ENCODE measurements around the gene DMPK.

The DMPK gene

GRCh38 chr19:45817010-45817724 is 34.9 kb upstream of the DMPK start:
- H3K18ac ChIP-seq (ENCODE audit: low read length) = peak overlapping the region; percentile 4
- H3K4me3 ChIP-seq (ENCODE audit: low read depth, low read length) = no peak overlapping the region
- H3K27ac ChIP-seq (ENCODE audit: low read depth, low read length) = peak overlapping the region; percentile 18
- H2BK120ac ChIP-seq (ENCODE audit: insufficient read depth, low read length, poor library complexity) = peak overlapping the region; percentile 1
- no CpG with 5 or more reads among the region's 24 CpGs for WGBS (ENCODE audit: extremely low coverage, insufficient coverage, insufficient read length)
- no peak overlapping the region for H3K23ac ChIP-seq (ENCODE audit: low read length)
- H3K9ac ChIP-seq (ENCODE audit: low read length) = peak overlapping the region; percentile 20
- H3K14ac ChIP-seq (ENCODE audit: low read length) = peak overlapping the region; percentile 28
- H4K8ac ChIP-seq (ENCODE audit: low read depth, low read length) = peak overlapping the region; percentile 45
- H2BK5ac ChIP-seq (ENCODE audit: low read depth, low read length, poor library complexity) = no peak overlapping the region
- H2AFZ ChIP-seq (ENCODE audit: insufficient read depth, low read length, poor library complexity) = no peak overlapping the region
- no peaks in the 10 kb centered on the region for H3K27me3 ChIP-seq (ENCODE audit: insufficient read depth, low read length)
- peaks cover 11 to 25% of the 10 kb centered on the region in 2 experiments for H3K4me1 ChIP-seq (ENCODE audit: control insufficient read depth in 1 of 2, insufficient read depth in 2 of 2, low read length in 2 of 2)
- peaks cover 25 to 26% of the 10 kb centered on the region in 2 experiments for H3K36me3 ChIP-seq (ENCODE audit: control insufficient read depth in 1 of 2, insufficient read depth in 2 of 2, low read length in 2 of 2)
- peak overlapping the region; percentile 17 for H4K12ac ChIP-seq (ENCODE audit: low read depth, low read length)
- H3K9me3 ChIP-seq (ENCODE audit: insufficient read depth, low read depth, low read length) = no peaks in the 10 kb centered on the region
- no peak overlapping the region for H2BK12ac ChIP-seq (ENCODE audit: low read length)
- peak overlapping the region; percentile 84 for H3K4me2 ChIP-seq (ENCODE audit: low read length)
- no peak overlapping the region for H3K4ac ChIP-seq (ENCODE audit: low read depth, low read length)
- H3K79me1 ChIP-seq (ENCODE audit: low read length) = peaks cover 12% of the 10 kb centered on the region
- peak overlapping the region; percentile 87 for H4K91ac ChIP-seq (ENCODE audit: low read depth, low read length)
- peak; percentile 95 to 99 for DNase-seq
- peaks cover 2% of the 10 kb centered on the region for H3K79me2 ChIP-seq (ENCODE audit: control insufficient read depth, insufficient read depth, low read length, poor library complexity)
- peak overlapping the region; percentile 59 for H2AK5ac ChIP-seq (ENCODE audit: low read length)

DNA sequence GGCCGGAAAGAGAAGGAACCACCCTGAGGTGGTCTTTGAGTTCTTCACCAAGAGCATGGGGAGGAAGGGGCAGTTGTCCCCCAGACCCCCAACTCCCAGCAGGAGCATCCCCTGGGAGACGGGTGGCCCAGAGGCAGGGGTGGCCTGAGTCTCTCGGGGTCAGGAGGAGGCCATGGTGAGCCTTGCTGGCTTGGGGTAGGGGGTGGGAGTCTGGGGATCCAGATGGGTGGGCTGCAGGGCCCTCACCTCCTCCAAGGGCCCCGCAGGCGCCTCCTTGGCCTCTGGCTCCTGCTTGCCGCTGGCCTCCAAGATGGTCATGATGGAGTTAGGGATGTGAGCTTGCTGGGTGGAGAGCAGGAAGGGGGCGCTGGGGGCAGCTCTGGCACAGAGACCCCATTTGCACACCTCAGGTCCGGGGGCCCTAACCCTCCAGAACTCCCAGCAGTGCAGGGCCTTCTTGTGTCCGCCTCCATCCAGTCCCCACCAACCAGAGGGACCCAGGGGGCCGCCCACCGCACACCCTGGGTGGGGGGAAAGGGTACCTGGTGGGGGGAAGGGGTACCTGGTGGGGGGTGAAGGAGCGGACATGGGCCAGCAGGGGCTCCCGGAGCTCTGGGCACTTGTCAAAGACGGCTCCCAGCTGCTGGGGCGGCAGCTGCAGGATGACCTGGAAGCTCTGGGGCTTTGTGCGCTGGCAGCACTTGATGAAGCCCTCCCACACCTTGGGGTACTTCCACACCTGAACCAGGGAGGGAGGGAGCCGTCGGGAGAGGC is 34.1 kb upstream of the DMPK start:
- H3K9ac ChIP-seq (ENCODE audit: low read length) = peak overlapping the region; percentile 56
- H3K27ac ChIP-seq (ENCODE audit: low read depth, low read length) = peak overlapping the region; percentile 45
- H2BK12ac ChIP-seq (ENCODE audit: low read length) = peak overlapping the region; percentile 41
- H3K79me1 ChIP-seq (ENCODE audit: low read length) = peaks cover 12% of the 10 kb centered on the region
- no peak overlapping the region for H3K23ac ChIP-seq (ENCODE audit: low read length)
- H3K36me3 ChIP-seq (ENCODE audit: control insufficient read depth in 1 of 2, insufficient read depth in 2 of 2, low read length in 2 of 2) = peaks cover 20 to 23% of the 10 kb centered on the region in 2 experiments
- peaks cover 2% of the 10 kb centered on the region for H3K79me2 ChIP-seq (ENCODE audit: control insufficient read depth, insufficient read depth, low read length, poor library complexity)
- no peak for DNase-seq
- peak overlapping the region; percentile 87 for H4K91ac ChIP-seq (ENCODE audit: low read depth, low read length)
- peak overlapping the region; percentile 1 for H2BK120ac ChIP-seq (ENCODE audit: insufficient read depth, low read length, poor library complexity)
- peaks cover 11 to 25% of the 10 kb centered on the region in 2 experiments for H3K4me1 ChIP-seq (ENCODE audit: control insufficient read depth in 1 of 2, insufficient read depth in 2 of 2, low read length in 2 of 2)
- peak overlapping the region; percentile 84 for H3K4me2 ChIP-seq (ENCODE audit: low read length)
- no peaks in the 10 kb centered on the region for H3K27me3 ChIP-seq (ENCODE audit: insufficient read depth, low read length)
- H4K12ac ChIP-seq (ENCODE audit: low read depth, low read length) = peak overlapping the region; percentile 17
- peak overlapping the region; percentile 53 for H3K4me3 ChIP-seq (ENCODE audit: low read depth, low read length)
- peak overlapping the region; percentile 85 for H2AFZ ChIP-seq (ENCODE audit: insufficient read depth, low read length, poor library complexity)
- peak overlapping the region; percentile 2 for H3K4ac ChIP-seq (ENCODE audit: low read depth, low read length)
- no peaks in the 10 kb centered on the region for H3K9me3 ChIP-seq (ENCODE audit: insufficient read depth, low read depth, low read length)
- no CpG with 5 or more reads among the region's 18 CpGs for WGBS (ENCODE audit: extremely low coverage, insufficient coverage, insufficient read length)
- H4K8ac ChIP-seq (ENCODE audit: low read depth, low read length) = peak overlapping the region; percentile 84
- peak overlapping the region; percentile 64 for H2AK5ac ChIP-seq (ENCODE audit: low read length)
- peak overlapping the region; percentile 39 for H3K18ac ChIP-seq (ENCODE audit: low read length)
- H2BK5ac ChIP-seq (ENCODE audit: low read depth, low read length, poor library complexity) = peak overlapping the region; percentile 50
- peak overlapping the region; percentile 71 for H3K14ac ChIP-seq (ENCODE audit: low read length)

- Histone ChIP-seq H4K91ac (ENCODE audit: low read depth, low read length) (peak overlapping the region; percentile 87), H3K36me3 (ENCODE audit: control insufficient read depth in 1 of 2, insufficient read depth in 2 of 2, low read length in 2 of 2) (peaks cover 14 to 17% of the 10 kb centered on the region in 2 experiments), H2AK5ac (ENCODE audit: low read length) (peak overlapping the region; percentile 64), H3K4me1 (ENCODE audit: control insufficient read depth in 1 of 2, insufficient read depth in 2 of 2, low read length in 2 of 2) (peaks cover 11 to 25% of the 10 kb centered on the region in 2 experiments), H3K27me3 (ENCODE audit: insufficient read depth, low read length) (no peaks in the 10 kb centered on the region), H3K79me2 (ENCODE audit: control insufficient read depth, insufficient read depth, low read length, poor library complexity) (peaks cover 2% of the 10 kb centered on the region), H3K79me1 (ENCODE audit: low read length) (peaks cover 13% of the 10 kb centered on the region), H3K9ac (ENCODE audit: low read length) (peak overlapping the region; percentile 56), H3K9me3 (ENCODE audit: insufficient read depth, low read depth, low read length) (no peaks in the 10 kb centered on the region), H4K12ac (ENCODE audit: low read depth, low read length) (peak overlapping the region; percentile 17), H2AFZ (ENCODE audit: insufficient read depth, low read length, poor library complexity) (peak overlapping the region; percentile 85), H2BK12ac (ENCODE audit: low read length) (no peak overlapping the region), H3K4me2 (ENCODE audit: low read length) (peak overlapping the region; percentile 84), H4K8ac (ENCODE audit: low read depth, low read length) (peak overlapping the region; percentile 84), H3K23ac (ENCODE audit: low read length) (no peak overlapping the region), H3K4ac (ENCODE audit: low read depth, low read length) (peak overlapping the region; percentile 2), H3K14ac (ENCODE audit: low read length) (peak overlapping the region; percentile 71), H3K27ac (ENCODE audit: low read depth, low read length) (peak overlapping the region; percentile 45), H2BK5ac (ENCODE audit: low read depth, low read length, poor library complexity) (peak overlapping the region; percentile 50), H2BK120ac (ENCODE audit: insufficient read depth, low read length, poor library complexity) (no peak overlapping the region), H3K18ac (ENCODE audit: low read length) (peak overlapping the region; percentile 39), H3K4me3 (ENCODE audit: low read depth, low read length) (peak overlapping the region; percentile 77)
- WGBS (ENCODE audit: extremely low coverage, insufficient coverage, insufficient read length) = no CpG with 5 or more reads among the region's 44 CpGs
- no peak for DNase-seq
These were observed 33.4 kb upstream of the DMPK start for GRCh38 chr19:45815481-45816216.
